Stimulated activated CD4-positive, alpha-beta T cell treated with anti-CD3 and anti-CD28 coated beads, Interleukin-12 subunit alpha, Interleukin-12 subunit beta, amount 100 ng/mL, for 4 hours (primary cell): ENCODE data around the gene CIB4.
"Not testable (repeated sequence)": the region's sequence is repeated elsewhere in the genome, so short reads cannot be mapped to it uniquely, and the experiment has no call there.

Source experiments
- DNase-seq: peaks from one replicate; pipeline ENCODE4 v3.0.0-alpha.2; 2020

CIB4 gene

DNA sequence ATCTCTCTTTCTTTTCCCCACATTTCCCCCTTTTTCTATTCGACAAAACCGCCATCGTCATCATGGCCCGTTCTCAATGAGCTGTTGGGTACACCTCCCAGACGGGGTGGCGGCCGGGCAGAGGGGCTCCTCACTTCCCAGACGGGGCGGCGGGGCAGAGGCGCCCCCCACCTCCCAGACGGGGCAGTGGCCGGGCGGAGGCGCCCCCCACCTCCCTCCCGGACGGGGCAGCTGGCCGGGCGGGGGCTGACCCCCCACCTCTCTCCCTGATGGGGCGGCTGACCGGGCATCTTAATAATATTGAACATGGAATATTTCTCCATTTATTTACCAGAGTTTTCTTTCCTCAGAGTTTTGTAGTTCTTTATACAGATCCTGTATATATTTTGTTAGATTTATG is 24.1 kb upstream of the CIB4 start:
- DNase-seq: not testable (repeated sequence)

GRCh38 chr2:26660363-26660962 is 19.3 kb upstream of the CIB4 start:
- DNase-seq: no peak

DNA sequence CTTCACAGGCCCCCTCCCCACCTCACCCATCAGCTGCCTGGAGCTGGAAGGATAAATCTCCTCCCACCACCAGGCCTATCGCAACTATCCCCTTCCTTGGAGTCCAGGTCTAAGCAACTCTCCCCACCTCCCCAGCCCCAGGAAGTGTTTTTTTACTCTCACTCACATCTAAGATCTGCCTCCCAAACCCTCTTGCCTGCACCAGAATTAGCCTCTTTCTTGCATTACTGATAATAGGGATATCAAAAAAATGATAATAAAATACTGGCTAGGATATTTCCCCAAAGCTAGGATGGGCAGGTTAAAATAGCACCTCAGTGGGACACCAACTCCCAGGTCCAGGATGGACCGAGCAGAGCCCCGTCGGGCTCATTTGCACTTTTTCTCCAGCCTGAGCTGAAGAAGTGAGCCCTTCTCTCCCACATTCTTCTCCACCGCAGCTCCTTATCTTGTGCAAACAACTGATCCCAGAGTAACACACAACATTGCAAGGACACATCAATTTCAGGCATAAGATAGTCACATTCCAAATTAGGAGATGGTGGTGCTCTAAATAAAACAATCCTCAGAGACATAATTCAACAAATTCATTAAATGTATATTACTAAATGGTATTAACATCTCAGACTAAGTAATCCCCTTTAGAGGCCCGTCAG is 17.7 kb upstream of the CIB4 start:
- DNase-seq: no peak

DNA sequence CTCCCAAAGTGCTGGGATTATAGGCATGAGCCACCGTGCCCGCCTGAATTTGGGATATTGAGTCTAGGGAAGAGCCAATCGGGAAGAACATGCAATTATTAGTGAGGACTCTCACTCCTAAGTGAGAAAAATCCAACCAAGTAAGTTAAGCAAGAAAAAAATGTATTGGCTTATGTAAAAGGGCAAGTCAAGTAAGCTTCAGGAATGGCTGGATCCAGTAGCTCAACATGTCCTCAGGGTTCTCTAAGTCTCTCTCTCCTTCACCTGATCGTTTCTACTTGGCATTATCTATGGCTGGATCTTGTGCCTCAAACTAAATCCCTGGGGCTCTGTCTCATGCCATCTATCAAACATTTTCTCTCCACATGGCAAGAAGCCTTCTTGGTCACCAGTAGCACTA is 16.1 kb upstream of the CIB4 start:
- DNase-seq: no peak

DNA sequence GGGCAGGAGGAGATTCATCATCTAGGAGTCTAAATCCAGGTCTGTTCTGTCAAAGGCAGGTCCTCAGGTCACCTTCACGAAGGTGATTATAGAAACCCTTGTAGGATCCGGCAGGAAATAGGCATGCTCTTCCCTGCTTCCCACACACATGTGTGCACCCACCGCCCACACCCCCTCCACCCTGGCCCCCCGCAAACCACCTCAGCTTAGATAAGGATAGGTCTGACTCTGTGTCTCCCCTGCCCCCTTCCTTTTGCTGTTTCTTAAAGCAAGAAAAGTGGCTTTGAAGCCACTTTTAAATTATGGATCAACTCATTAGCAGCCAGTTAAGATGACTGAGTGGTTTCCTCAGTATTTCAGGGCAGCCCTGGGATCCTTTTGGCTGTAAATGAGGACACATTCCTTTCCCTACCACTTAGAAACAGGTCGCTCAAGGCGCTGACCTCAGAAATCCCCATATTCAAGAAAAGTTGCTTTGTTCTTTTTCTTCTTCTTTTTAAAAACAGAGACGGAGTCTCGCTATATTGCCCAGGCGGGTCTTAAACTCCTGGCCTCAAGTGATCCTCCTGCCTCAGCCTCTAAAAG is 14.5 kb upstream of the CIB4 start:
- DNase-seq: no peak

DNA sequence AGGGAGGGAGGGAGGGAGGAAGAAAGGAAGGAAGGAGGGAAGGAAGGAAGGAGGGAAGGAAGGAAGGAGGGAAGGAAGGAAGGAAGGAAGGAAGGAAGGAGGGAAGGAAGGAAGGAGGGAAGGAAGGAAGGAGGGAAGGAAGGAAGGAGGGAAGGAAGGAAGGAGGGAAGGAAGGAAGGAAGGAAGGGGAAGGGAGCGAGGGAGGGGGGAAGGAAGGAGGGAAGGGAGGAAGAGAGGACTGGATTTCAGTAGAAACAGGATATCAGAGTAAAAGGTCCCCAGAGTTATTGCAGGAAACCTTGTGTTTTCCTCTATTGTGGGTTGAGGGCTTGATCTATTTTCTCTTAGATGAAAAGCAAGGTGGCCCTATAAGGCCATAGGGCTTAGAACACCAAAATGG is 14.0 kb upstream of the CIB4 start:
- DNase-seq: not testable (repeated sequence)

DNA sequence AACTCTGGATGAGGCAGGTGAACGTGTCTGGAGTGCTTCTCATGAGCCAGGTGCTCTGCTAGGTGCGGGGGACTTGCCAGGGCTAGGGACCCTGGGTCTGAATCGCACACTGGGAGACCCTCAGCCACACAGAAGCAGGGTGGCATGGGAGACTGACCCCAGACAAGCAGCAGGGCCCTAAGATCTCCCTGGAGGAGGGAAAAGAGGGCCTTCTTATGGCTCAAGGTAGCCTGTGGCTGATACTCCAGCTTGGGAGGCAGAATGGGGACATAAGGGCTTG is 12.8 kb upstream of the CIB4 start:
- no peak for DNase-seq

GRCh38 chr2:26653207-26654060 is 12.3 kb upstream of the CIB4 start:
- no peak for DNase-seq

GRCh38 chr2:26652361-26653041 is 11.3 kb upstream of the CIB4 start:
- DNase-seq: no peak

GRCh38 chr2:26651799-26652198 is 10.6 kb upstream of the CIB4 start:
- DNase-seq: no peak

DNA sequence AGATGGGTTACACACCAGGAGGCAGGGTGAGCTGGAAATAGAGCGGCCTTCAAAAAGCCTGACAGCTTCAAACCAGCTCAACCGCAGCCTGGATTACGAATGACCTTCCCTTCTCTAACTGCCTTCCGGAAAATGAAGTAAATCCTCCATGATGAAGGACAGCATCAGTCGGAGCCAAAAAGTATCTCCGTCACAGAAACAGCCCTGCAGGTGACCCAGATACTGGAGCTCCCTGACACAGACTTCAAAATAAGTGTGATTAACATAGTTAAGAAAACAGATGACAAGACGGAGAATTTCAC is 10.3 kb upstream of the CIB4 start:
- no peak for DNase-seq

GRCh38 chr2:26650713-26651469 is 9.7 kb upstream of the CIB4 start:
- DNase-seq: no peak

DNA sequence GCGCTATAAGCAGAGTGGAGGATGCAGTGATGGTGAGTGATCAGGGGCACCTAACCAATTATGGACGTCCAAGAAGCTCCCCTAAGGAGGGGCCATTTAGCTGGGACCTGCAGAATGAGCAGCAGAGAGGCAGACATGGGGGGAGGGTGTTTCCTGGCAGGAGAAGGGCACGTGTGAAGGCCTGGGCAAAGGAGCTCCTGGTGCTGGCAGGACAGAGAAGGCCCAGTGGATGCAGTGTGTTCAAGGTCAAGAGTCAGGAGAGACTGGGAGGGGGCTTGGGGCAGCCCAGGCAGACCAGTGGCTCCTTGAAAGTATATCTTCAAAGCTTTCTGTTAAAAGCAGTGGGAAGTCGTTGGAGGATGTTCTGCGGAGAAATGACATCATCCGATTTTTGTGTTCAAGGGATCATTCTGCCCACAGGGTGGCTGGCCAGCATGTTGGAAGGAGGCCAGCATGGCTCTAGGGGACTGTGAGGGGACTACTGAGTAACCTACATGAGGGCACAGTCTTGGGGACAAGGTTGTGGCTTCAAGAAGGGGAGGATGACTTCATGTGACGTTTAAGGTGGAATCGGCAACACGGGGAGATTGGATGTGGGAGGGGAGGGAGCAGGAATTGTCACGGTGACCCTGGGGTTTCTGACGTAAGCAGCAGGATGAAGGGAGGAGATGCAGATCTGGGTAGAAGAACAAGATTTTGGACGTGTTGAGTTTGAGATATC is 9.0 kb upstream of the CIB4 start:
- no peak for DNase-seq

DNA sequence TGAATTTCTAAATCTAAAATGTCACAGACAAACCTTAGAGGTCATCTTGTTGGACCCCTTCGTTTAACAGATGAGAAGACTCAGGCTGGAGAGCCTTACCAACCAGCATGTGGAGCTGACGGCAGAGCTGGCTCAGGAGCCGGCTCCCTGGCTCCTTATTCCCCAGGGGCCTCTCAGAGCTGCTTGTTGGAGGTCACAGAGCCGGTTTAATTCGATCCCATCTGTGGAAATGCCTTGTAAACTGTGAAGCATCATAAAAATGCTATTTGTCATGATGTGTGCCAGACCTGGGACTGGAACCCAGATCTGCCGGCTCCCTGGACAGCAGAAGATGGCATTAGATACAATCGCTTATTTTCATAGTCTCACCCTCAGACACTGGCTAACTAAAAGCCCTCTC is 8.2 kb upstream of the CIB4 start:
- no peak for DNase-seq

- no peak for DNase-seq
Observed at GRCh38 chr2:26648516-26648915, 7.3 kb upstream of the CIB4 start.

DNA sequence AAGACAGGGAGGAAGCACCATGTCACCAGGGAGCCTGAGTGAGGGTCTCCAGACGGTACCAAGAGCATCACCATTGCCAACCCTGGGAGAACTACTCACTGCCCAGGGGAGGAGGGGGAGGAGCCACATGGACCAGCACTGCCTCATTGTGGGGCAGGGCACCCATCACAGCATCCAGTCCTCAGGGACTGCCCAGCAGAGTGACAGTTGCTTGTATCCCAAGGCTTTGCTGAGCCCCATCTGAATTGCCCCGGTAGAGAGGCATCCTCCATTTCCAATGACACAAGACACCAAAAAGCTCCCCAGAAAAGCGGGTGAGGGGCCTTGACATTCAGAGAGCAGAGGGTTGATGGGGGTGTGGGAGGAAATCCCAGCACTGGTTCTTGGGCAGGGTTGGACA is 6.8 kb upstream of the CIB4 start:
- DNase-seq: no peak

DNA sequence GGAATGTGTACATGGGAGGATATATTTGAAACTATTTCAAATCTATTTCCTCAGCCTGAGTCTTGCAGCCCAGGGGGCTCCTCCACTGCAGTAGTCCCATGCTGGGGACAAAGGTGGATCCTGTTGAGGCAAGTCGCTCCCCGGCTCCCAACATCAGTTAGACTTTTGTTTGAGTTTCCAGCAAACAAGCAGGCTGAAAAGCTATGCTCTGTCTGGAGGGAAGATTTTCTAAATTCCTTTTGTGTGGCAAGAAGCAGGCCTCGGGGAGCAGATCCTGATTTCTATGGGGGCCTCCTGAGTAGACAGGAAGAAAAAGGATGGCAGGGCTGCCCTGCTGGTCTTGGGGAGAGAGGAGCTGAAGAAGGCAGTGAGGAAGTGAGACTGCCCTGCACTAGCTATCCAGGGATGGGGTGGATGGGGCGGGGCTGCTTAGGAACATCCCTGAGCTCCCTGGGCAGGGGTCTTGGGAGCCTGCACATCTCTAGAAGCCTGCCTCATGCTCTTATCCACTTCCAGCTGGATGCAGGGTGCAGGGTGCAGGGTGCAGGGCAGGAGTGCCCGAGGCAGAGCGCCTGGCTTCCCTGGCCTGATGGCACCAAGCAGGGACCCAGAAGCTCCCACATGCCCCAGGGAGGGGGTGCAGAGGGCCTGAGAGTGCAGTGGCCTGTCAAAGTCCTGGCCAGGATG is 6.0 kb upstream of the CIB4 start:
- no peak for DNase-seq

DNA sequence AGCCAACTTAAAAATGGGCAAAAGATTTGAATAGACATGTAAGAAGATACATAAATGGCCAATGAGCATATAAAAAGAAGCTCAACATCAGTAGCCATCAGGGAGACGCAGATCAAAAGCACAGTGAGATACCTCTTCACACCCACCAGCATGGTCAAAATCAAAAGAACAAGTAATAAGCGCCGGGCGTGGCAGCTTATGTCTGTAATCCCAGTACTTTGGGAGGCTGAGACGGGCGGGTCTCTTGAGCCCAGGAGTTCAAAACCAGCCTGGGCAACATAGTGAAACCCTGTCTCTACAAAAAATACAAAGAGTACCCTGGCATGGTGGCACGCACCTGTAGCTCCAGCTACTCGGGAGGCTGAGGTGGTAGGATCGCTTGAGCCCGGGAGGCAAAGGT is 4.6 kb upstream of the CIB4 start:
- no peak for DNase-seq

- no peak for DNase-seq
Observed at GRCh38 chr2:26644188-26644835, 3.1 kb upstream of the CIB4 start.

DNA sequence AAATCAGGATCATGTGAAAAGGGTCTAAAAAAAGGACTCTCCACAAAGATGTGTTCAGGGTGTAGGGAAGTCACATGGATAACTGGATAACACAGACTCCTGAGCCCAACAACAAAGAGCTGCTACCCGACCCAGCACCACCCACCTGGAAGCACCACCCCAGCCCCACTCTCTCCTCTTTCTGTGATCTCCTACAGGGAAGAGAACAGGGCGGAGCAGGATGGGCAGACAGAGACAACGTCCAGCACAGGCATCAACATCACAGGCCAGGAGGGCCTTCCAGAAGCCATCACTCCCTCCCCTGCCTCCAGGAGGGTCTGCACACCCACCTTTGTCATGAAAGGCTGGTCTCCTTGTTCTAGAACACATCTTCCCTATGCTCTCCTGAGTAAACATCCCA is 1.3 kb upstream of the CIB4 start:
- no peak for DNase-seq

DNA sequence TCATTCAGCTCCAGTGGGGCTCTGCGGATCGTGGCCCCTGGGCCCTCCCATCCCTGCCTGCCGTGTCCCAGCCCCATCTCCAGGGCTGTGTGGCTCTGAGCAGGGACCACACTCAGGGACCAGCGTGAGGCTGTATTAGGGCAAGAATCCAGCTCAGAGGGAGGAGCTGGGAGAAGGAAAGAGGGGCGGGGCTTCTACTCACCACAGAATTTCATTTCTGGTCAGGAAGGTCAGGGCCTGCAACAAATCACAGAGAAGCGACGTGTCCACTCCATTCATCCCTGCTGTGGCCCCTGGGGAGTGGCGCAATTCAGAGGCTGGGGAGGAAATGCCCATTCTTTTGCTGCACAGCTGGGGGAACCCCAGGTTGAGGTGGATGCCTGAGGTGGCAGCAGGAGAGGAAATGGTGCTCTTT is 828 bp downstream of the CIB4 start:
- no peak for DNase-seq
